NCI-H2107 treated with DMSO at 0.1 percent for 48 hours (cell line): ENCODE results near the gene MRPL44.
A peak's percentile ranks its signal among the peaks of the same experiment; 100 is the strongest.

ENCODE experiments used
- DNase-seq: peaks from one replicate; lab custom pipeline; 2025; ENCODE audit not compliant: unreplicated experiment; lab: John Stamatoyannopoulos, UW

The MRPL44 gene

DNA sequence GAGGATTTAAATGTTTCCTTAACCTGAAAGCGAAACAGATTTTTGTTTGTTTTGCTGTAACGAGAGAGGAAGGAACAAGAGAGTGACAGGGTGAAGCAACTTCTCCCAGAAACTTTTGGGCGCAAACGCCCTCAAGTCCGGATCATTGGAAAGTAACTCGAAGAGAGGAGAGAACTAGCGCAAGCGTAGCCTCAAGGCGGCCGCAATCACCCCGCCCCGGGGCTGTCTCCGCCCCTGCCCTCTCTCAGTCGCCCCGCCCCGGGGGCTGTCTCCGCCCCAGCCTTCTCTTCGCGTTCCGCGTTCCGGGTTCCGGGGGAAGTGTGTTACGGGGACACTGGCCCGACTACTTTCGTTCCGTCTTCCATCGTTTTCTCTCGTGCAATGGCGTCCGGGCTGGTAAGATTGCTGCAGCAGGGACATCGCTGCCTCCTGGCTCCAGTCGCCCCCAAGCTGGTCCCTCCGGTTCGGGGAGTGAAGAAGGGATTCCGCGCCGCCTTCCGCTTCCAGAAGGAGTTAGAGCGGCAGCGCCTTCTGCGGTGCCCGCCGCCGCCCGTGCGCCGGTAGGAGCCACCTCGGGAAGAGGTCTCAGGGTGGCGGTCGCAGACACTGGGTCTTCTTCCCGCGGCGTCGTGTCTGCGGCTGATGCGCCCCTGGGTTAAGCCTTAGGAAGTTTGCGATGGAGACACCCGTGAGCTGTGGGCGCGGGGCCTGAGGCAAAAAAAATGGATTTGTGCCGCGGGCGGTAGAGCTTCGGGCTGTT, at the start of gene MRPL44:
Gene MRPL44 (plus strand): TSS at position 372 of the 760 bp plus-strand sequence. CDS start 10 bp downstream, at position 382.
- peak; percentile 82 for DNase-seq

DNA sequence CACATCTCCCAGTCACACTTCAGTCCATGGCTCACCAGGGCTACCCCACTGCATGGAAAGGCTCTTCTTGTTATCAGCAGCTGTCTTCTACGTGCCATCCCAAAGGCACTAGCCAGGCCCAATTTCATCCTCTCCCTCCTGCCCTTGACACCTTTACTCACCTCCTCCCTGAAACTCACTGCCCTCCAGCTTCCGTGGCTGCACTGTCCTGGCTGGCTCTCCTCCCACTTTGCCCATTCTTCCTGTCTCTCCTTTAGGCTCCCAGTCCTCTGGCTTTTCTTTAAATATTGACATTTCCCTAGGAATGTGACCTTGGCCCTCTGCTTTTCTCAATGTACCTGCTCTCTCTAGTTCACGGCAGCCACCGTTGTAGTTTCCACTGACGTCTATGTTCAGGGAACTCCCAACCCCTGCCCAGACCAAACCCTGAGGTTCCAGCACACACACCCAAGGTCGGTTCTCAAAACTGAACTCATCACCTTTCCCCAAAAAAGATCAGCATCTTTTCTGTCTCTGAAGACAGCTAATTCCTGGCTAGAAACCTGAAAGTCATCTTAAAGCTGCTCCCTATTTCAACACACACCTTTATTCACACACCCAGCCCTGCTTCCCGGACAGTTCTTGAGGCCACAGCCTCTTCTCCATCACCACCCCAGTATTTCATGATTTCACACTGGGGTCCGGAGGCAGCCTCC, 48.8 kb upstream of the MRPL44 start:
- DNase-seq = no peak

DNA sequence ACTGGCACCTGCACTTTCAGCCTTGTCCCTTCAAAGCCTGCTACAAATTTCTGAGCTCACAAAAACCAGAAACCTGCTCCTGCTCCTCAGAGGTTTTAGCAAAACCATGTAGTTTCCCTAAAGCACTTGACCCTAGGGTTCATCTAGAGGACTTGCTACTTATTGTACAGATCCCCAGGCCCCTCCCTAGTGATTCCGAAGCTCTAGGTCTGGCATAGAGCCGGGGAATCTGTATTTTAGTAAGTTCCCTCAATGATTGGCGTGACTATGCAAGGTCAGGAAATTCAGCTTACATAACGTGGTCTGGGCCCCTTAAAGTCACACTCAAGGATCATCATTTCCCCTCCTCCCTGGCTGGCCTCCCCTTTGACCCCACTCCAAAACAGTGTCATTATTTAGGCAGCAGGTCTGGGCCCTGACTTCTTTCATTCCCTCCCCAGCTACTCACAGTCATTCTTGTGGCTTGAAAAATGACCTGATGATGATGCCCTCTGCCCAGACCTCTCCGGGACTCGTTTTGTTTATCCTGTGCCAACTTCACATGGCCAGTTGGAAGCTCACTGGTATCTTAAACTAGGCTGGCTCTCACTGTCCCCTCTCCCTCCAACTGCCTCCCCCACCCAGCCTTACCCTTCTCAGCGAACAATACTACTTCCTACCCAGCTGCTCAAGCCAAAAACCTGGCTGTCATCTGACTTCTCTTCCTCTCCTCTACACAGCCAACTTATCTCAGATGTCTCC, 48.1 kb upstream of the MRPL44 start:
- DNase-seq = no peak

DNA sequence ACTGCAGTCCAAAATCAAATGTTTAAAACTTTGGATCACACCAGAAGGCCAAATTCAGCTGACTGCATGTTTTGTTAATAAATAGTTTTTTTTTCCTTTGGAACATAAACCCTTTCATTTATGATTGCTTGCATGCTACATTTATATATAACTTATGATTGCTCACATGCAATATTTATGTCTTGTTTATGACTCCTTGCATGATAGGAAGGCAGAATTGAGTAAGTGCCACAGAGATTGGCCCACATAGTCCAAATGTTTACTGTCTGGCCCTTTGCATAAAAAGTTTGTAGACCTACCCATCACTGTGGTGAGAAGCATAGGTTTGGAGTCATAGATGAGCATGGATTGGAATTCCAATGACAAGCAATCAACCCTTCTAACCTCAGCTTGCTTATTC, 42.9 kb upstream of the MRPL44 start:
- no peak for DNase-seq

DNA sequence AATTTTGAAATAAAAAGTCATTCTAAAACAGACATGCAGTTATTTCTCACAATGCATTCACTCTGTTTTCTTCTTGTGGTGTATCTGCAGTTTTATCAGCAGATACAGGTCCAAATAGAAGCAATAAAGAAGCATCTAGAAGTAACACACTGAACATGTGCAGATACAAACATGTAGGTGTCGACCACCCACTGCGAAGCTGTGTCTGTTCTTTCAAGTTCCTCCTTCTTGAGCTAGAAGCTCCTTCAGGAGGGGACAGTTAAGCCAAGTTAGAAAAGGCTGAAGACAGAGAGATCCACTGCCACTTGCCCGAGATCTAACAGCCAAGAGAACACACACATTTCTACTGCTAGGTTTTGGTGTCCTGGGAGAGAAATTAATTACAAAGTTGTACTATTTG, 42.2 kb upstream of the MRPL44 start:
- no peak for DNase-seq

DNA sequence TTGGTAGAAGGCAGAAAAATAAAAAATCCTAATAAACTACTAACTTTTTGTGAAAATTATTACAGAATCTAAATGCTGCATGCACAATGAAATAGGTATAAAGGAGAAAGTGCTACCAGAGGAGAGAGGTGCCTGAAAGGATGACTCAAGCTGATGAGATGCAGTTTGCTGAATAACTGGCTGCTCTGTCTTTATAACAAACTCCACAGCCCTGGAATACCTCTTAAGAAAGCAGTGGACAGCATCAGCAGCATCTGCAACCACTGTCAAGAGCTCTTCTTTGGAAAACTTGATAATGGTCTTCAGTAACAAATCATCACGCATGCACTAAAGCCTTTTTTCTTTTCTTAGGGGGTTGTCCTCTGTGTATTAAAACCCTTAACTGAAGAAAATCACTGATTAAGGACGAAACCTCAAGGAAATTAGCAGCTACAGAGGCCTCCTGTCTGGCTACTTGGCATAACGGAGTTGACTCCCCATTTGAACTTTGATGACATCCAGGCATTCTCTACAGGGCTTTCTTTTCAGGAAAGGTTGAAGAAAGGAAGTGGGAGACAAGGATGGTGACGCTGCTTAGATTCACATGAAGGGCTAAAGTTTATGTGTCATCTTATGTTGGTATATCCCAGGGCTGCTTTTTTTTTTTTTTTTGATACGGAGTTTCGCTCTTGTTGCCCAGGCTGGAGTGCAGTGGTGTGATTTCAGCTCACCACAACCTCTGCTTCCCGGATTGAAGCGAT, 40.9 kb upstream of the MRPL44 start:
- no peak for DNase-seq

DNA sequence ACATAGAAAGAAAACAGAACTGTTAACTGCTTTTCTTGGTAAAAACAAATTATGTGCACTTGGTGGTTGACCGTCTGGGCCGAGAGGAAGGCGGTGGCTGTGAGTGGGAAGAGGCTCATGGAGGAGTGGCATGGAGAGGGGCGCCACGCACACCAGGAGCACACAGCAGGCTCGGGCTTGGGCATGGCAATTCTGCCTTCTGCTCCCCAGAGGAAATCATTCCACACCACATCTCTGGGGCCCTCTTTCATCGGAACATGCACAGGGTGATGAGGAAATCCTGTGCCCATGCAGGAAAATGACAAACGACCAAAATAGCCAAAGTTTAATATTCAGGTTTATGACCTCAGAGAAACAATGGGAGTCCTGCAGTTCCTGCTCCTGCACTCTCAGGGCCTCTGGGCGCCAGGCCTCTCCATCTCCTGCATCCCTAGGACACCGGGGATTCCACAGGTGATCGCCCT, 38.6 kb upstream of the MRPL44 start:
- no peak for DNase-seq

DNA sequence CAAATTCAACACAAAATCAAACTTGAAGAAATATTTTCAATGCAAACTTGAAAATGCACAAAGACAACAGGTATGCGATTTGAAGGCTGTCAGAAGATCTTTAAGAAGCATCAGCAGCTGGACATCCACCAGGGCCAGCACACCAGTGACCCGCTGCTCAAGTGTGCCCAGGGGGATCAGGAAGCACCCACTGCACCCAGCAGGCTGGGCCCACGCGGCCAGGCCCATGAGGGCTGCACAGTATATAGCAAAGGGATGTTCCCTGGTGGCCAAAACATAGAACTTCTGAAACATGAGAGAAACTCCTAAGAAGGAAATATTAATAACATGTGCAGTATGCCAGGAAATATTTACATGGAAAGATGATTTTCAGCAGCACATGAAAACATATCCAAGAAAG, 37.2 kb upstream of the MRPL44 start:
- no peak for DNase-seq

DNA sequence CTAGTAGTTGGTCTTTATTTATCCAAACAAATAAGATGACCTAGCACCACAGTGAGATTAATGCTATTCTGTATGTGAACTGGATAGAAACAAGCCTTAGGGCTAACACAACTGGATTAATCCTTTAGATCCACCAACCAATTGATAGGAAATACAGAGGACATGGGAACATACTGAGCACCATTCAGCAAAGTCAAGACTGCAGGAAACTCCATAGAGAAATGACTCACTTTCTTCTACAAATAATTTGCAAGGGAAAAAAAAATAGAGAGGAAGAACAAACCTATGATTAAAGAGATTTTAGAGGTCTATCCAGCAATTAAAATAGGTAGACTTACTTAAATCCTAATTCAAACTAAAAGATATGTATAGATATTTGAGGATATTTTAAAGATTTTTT, 36.1 kb upstream of the MRPL44 start:
- no peak for DNase-seq

DNA sequence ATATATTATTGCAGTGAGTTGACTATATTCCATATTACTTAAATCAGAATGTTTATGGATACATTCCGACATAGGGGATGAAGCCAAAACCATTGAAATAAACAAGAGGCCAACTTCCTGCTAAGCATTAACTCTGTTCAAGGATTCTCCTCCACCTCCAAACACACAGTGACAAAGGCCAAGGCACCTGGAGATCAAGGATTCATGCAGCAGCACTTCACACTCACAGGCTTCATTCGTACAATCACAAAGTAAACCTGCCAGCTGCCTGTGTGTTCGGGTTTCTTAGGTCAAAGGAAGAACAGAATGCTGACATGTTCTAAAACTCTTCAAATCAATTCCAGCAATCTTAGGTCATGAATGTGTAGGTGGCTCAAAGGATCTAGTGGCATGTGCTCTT, 35.0 kb upstream of the MRPL44 start:
- no peak for DNase-seq

DNA sequence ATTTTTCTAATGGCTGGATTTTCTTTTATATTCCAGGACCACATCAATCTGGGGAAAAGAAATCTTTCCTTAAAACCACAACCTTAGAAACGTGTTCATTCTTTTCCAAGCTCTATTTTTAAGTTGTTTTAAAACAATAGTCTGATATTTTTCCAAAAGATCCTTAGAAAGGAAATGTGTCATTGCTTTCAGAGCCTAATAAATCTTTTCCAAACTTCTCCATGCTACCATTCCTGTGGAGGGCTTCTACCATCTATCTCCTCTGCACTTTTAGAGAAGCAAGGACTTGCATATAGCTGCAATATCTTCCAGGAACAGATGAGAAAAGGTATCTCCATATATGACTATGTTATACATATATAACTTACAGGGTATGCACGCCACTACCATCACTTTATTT, 33.3 kb upstream of the MRPL44 start:
- DNase-seq = no peak

DNA sequence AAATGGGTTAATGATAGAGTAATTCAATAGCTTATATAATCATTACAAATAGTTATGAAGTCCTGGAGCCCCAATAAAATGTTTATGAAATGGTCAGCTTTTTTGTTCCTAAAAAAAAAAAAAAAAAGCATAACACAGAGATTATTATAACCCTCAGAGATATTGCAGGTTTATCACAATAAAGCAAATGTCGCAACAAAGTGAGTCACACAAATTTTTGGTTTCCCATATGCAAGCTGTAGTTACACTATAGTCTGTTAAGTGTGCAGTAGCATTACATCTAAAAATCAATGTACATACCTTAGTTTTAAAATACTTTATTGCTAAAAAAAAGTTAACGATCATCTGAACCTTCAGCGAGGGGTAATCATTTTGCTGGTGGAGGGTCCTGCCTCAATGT, 32.2 kb upstream of the MRPL44 start:
- DNase-seq = no peak

DNA sequence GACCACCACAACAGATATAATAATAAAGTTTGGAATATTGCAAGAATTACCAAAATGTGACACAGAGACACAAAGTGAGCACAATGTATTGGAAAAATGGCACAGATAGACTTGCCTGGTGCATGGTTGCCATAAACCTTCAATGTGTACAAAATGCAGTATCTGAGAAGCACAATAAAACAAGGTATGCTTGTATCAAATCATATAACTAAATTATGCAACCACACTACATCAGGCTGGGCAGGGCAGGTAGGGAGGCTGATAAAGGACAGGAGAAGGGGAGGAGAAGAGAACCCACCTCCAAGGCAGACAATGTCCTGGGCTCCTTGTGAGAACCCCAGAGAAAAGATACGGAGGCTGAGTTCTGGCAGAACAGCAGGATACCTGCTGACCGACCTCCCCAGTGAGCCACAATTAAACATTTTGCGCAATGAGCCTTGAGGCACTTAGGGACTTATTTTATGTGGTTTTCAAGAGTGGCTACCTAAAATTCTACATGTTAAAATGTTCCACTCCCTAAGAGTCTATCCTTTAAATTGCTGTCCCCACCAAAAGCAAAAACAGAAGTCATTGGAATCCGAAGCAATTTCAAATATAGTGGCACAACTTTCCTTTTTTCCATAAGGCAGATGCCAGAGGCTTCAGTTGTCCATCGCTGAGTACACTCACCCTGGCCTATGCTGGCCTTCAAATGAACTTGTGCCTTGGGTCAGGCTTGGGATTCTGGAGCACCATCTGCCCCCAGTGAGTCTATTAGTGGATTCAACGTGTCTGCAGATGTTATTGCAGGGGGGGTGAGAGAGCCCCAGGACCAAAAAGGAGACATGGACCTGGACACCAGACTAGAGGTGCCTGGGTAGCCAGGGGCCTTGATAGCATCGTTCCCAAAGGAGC, 28.9 kb upstream of the MRPL44 start:
- DNase-seq = no peak

DNA sequence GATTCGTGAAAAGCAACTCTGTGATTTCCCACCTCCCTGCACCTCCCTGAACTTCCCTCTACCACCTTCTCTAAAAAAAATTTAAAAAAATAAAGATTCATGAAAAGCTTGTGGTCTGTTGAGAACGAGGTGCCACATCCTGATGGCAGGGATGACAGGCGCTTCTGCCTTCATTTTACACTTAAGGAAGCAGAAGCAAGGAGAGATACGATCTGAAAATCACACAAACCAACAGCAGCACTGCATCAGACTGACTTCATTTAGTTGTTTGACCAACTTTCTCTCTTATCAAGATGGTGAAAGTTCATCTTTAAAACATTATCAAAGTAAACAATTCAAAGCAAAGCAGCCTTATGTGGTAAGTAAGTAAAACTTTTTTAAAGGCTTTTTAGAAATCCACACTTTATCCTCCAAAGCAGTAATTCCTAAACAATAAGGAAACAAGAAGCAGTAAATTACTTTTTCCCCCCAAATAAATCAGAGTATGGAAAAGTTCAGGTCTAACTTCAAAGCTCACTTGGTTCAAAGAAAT, 27.6 kb upstream of the MRPL44 start:
- no peak for DNase-seq

DNA sequence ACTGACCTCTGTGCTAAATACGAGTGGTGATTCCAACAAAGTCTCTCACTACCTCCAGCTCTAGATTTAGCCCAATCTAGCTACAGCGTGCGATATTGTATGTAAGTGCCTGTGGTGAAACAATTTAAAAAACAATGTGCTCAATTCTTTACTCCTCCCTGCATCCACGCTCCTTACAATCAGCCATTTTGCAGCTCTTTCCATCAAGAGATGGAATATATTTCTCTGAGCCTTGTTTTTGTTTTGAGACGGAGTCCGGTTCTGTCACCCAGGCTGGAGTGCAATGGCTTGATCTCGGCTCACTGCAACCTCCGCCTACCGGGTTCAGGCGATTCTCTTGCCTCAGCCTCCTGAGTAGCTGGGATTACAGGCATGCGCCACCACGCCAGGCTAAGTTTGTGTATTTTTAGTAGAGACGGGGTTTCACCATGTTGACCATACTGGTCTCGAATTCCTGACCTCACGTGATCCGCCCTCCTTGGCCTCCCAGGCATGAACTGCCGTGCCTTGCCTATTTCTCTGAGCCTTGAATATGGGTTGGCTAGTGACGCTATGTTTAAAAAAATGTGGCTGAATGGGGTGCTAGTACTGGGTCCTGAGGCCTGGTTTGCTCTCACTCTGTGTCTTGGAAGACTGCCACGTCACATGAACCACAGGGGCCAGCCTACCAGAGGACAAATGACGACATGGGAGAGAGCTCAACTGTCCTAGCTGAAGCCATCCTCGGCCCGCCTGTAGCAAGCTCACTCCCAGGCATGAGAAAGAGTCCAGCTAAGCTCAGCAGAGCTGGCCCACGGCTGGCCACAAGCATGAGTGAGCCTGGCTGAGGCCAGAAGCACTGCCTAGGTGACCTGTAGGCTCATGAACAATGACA, 26.9 kb upstream of the MRPL44 start:
- no peak for DNase-seq

DNA sequence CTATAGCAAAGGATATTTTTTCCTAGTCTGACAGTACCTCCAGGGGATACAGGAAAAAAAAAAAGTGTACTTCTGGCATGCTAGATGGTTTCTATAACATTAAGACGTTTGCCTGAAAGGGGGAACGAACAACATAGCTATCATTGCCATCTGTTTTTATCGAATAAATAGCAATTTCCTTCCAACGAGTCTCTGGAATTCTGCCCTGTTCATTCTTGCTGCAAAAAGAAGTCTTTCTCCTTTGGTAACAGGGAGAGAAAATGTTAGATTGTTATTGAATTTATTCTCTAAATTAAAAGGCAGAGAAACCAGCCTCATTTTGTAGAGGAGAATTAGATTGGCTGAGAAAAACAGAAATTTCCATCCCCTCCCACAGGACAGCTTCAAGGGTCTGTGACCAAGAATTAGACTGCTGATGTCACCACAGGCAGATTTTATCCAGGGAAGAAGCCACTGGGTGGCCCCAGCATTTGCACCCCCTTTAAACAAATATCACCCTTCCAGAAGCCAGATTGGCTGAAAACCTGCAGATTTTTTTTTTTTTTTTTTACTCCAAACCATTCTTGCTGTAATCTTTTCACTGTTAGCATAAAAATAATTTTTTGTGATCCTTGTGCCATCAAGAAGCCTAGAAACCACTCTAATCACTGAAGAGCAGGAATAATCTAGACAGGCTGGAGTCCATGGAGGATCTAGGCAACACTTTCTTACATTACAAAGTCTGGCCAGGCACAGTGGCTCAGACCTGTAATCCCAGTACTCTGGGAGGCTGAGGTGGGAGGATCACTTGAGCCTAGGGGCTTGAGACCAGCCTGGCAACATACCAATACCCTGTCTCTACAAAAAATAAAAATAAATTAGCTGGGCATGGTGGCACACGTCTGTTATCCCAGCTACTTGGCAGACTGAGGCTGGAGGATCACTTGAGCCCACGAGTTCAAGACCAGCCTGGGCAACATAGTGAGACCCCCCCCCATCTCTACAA, 24.2 kb upstream of the MRPL44 start:
- DNase-seq = no peak

DNA sequence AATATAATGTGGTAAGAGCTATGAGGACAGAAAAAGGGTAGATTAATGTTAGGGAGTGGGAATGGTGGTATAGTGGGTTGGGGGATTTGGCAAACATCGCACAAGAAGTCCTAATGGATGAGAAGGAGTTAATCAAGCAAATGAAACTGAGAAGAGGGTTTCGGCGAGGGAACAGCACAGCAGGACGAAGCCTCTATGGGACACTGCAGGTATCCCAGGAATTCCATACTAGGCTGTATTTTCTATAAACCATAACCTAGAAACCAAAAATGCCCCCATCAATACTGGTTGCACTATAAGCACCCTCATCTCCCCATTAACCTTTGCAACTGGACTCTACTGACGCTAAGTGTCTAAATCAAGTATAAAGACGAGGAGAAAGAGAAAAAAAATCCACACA, 22.4 kb upstream of the MRPL44 start:
- no peak for DNase-seq
